Right atrium auricular region (tissue), 2 donors: ENCODE measurements around the gene IL1A. TPM values are rescaled to one million over a fixed set of nuclear protein-coding genes. Genes with fewer than 3 reads are reported as not detected.

Source experiments
- DNase-seq: peaks from one replicate; pipeline ENCODE4 v3.0.0-alpha.2; 2019; ENCODE audit warnings: low spot score
- H3K27ac ChIP-seq, 2 donors: fragments of 200-600 bp; sonication (generic); 1 replicate in 1 of 2; 2 replicates in 1 of 2; pipeline ENCODE4 v1.5.1; 2016 to 2019
- H3K27me3 ChIP-seq, 2 donors: fragments of 200-600 bp; sonication (generic); one replicate each; pipeline versions ENCODE4 v1.5.1 to v1.6.0; 2017 to 2019
- H3K36me3 ChIP-seq: fragments of 200-600 bp; sonication (generic); one replicate; pipeline ENCODE4 v1.5.1; 2016
- H3K4me1 ChIP-seq, 2 donors: fragments of 200-600 bp; sonication (generic); one replicate each; pipeline versions ENCODE4 v1.5.1 to v1.6.0; 2017 to 2019
- H3K4me3 ChIP-seq, 2 donors: fragments of 200-600 bp; sonication (generic); 1 replicate in 1 of 2; 2 replicates in 1 of 2; pipeline ENCODE4 v1.5.1; 2017 to 2019; ENCODE audit warnings: mild to moderate bottlenecking in 1 of 2, moderate library complexity in 1 of 2
- H3K9me3 ChIP-seq, 2 donors: fragments of 200-600 bp; sonication (generic); one replicate each; pipeline ENCODE4 v1.5.1; 2019
- CTCF ChIP-seq, 2 donors: fragments of 200-600 bp; sonication (generic); IDR thresholded peaks; one replicate each; pipeline ENCODE4 v1.5.1; 2019; ENCODE audit warnings: antibody characterized with exemption in 2 of 2
- total RNA-seq, 2 donors: library from RNA; depleted of rRNA; stranded (reverse); fragments of >200 nt; gene quantifications; one replicate each; pipeline ENCODE4 v1.1.0, GENCODE V29; 2016

Gene IL1A
- total RNA-seq, 2 donors from 2014 or later = not detected

DNA sequence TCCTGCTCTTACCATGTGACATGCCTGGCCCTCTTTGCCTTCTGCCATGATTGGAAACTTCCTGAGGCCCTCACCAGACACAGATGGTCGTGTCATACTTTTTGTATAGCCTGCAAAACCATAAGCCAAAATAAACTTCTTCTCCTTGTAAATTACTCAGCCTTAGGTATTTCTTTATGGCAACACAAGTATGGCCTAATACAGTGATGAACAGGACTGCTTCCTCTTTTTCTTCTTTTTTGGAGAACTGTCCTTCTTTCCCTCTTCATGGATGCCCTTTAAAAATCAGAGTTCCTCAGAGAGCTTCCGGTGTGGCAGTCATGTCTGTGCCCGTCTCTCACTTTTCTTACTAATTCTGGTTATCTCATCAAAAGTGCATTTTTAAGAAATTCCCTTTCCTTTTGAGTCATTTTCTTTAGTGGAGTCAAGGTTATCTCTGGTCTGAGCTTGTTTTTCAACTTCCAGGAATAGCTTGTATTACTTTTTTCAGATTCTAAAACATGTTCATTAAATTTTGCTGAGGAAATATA is 9.2 kb upstream of the IL1A start:
- H3K9me3 ChIP-seq = no peaks in the 10 kb centered on the region
- no peak for TF ChIP-seq CTCF (IDR thresholded peaks at IDR 0.05)
- H3K27me3 ChIP-seq = no peaks in the 10 kb centered on the region
- no peak overlapping the region for H3K4me3 ChIP-seq
- H3K36me3 ChIP-seq = no peaks in the 10 kb centered on the region
- no peak overlapping the region for H3K27ac ChIP-seq
- DNase-seq = no peak
- H3K4me1 ChIP-seq = no peaks in the 10 kb centered on the region

DNA sequence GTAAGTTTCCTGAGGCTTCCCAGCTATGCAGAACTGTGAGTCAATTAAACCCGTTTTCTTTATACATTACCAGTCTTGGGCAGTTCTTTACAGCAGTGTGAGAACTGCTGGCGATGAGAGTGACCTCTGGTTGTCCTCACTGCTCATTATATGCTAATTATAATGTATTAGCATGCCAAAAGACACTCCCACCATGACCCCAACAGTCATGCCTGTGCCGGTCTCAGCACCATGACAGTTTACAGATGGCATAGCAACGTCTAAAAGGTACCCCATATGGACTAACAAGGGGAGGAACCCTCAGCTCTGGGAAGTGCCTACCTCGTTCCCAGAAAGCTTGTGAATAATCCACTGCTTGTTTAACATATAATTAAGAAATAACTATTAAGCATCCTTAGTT is 8.1 kb upstream of the IL1A start:
- TF ChIP-seq CTCF (IDR thresholded peaks at IDR 0.05) = no peak
- Histone ChIP-seq H3K4me1 (no peaks in the 10 kb centered on the region), H3K27ac (no peak overlapping the region), H3K36me3 (no peaks in the 10 kb centered on the region), H3K27me3 (no peaks in the 10 kb centered on the region), H3K9me3 (no peaks in the 10 kb centered on the region), H3K4me3 (no peak overlapping the region)
- no peak for DNase-seq

GRCh38 chr2:112791693-112792230 is 7.5 kb upstream of the IL1A start:
- Histone ChIP-seq H3K27ac (no peak overlapping the region), H3K27me3 (no peaks in the 10 kb centered on the region), H3K9me3 (no peaks in the 10 kb centered on the region), H3K4me1 (no peaks in the 10 kb centered on the region), H3K4me3 (no peak overlapping the region), H3K36me3 (no peaks in the 10 kb centered on the region)
- TF ChIP-seq CTCF (IDR thresholded peaks at IDR 0.05) = no peak
- DNase-seq = no peak

DNA sequence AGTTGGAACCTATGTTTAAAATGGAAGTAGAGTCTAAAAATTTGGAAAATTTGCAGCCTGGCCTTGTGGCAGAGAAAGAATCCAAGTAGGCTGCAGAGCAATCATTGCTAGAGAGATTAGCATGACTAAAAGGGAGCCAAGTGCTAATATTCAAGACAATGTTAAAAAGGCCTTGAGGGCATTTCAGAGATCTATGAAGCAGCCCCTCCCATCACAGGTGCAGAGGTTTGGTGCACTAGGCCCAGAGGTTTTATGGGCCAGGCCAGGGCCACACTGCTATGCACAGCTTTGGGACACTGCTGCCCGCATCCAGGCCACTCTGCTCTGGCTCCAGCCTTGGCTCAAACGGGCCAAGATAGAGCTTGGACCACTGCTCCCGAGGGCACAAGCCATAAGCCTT is 6.7 kb upstream of the IL1A start:
- H3K4me3 ChIP-seq = no peak overlapping the region
- no peaks in the 10 kb centered on the region for H3K9me3 ChIP-seq
- DNase-seq = no peak
- TF ChIP-seq CTCF (IDR thresholded peaks at IDR 0.05) = no peak
- H3K27ac ChIP-seq = no peak overlapping the region
- H3K27me3 ChIP-seq = no peaks in the 10 kb centered on the region
- H3K36me3 ChIP-seq = no peaks in the 10 kb centered on the region
- no peaks in the 10 kb centered on the region for H3K4me1 ChIP-seq

GRCh38 chr2:112790305-112790704 is 6.0 kb upstream of the IL1A start:
- DNase-seq = no peak
- no peak for TF ChIP-seq CTCF (IDR thresholded peaks at IDR 0.05)
- Histone ChIP-seq H3K27ac (no peak overlapping the region), H3K36me3 (no peaks in the 10 kb centered on the region), H3K9me3 (no peaks in the 10 kb centered on the region), H3K4me3 (no peak overlapping the region), H3K27me3 (no peaks in the 10 kb centered on the region), H3K4me1 (no peaks in the 10 kb centered on the region)

GRCh38 chr2:112789186-112789585 is 4.9 kb upstream of the IL1A start:
- Histone ChIP-seq H3K9me3 (no peaks in the 10 kb centered on the region), H3K27me3 (no peaks in the 10 kb centered on the region), H3K4me1 (no peaks in the 10 kb centered on the region), H3K36me3 (no peaks in the 10 kb centered on the region), H3K27ac (no peak overlapping the region), H3K4me3 (no peak overlapping the region)
- DNase-seq = no peak
- no peak for TF ChIP-seq CTCF (IDR thresholded peaks at IDR 0.05)
